ENCODE results near the gene DDX5.
"Not testable (repeated sequence)": the region's sequence is repeated elsewhere in the genome, so short reads cannot be mapped to it uniquely, and the experiment has no call there.

DDX5 gene

GRCh38 chr17:64492481-64493109 lies 13.5 kb downstream of the DDX5 start:
- no peak for DNase-seq (ENCODE audit: low read depth)

- peak; percentile 40 for DNase-seq (ENCODE audit: low read depth)
Measured at GRCh38 chr17:64491994-64492393, 14.1 kb downstream of the DDX5 start.

DNA sequence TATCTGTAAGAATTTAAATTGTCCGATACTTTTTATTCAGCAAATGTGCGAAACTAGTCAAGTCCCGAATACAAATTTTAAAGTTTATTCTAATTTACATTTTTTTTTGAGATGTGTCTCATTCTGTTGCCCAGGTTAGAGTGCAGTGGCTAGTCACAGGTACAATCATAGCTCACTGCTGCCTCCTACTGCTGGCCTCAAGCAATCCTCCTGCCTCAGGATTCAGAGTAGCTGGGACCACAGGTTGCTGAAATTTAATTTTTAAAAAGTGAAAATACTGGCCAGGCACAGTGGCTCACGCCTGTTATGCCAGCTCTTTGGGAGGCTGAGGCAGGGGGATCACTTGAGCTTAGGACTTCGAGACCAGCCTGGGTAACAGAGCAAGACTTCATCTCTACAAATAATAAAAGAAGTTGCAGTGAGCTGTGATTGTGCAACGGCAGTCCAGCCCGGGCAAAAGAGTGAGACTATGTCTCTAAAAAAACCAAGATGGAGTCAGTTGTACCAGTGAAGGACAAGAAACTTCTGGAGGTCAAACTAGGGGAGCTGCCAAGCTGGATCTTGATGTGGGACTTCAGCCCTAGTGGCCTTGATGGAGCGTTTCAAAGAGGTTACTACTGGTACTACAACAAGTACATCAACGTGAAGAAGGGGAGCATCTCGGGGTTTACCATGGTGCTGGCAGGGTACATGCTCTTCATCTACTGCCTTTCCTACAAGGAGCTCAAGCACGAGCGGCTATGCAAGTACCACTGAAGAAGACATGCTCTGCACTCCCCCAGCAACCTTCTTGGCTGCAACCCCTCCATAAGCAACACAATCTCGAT lies 14.8 kb downstream of the DDX5 start:
- peak; percentile 56 for DNase-seq (ENCODE audit: low read depth)

- no peak for DNase-seq (ENCODE audit: low read depth)
Measured at GRCh38 chr17:64488301-64488700, 17.8 kb downstream of the DDX5 start.

DNA sequence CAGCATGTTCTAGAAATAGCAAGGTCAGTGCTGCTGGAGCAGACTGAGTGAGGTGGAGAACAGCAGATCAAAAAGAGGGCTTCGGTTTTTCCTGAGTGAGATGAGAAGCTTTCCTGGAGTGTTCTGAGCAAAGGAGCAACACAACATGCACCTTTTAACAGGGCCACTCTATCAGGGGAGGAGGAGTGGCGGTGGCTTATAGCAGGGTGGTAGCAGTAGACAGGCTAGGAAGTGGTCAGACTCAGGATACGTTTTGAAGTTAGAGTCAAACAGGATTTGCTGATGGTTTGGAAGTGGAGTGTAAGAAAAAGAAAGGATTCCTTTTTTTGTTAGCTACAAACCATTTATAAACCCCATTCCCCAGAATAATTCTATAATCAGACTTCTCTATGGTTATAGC lies 21.7 kb downstream of the DDX5 start:
- no peak for DNase-seq (ENCODE audit: low read depth)

- DNase-seq (ENCODE audit: low read depth): no peak
Measured at GRCh38 chr17:64480951-64481350, 25.1 kb downstream of the DDX5 start.

DNA sequence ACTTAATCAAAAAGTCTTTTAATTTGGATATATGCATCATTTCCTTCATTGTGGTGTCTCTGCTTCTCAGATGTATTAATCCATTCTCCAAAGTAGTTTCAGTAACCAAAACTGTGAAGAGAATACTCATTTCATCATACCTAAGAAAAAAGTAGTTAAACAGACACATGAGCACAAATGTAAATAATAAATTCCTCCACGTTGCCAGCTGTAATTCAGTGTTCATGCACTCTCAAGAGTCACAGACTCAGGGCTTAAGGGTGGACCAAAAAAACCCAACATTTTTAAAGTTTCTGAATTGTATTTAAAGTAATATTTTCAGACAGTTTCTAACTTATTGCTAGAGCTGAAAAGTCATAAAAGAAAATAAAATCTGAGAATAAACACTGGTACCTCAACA lies 28.2 kb downstream of the DDX5 start:
- no peak for DNase-seq (ENCODE audit: low read depth)

- DNase-seq (ENCODE audit: low read depth): no peak
Measured at GRCh38 chr17:64472564-64472963, 33.5 kb downstream of the DDX5 start.

DNA sequence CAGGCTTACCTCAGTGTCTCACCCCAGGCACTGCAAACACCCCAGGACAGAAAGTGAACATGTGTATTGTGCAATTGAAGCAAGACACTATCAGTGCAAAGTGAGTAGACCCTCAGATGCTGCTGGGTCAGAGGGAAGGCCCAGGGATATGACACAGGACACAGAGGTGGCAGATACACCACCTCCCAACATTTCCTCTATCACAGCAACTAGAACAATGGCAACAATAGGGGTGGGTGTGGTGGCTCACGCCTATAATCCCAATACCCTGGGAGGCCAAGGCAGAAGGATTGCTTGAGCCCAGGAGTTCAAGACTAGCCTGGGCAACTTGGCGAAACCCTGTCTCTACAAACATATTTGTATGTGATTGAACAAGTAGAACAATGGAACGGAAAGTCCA lies 34.6 kb downstream of the DDX5 start:
- no peak for DNase-seq (ENCODE audit: low read depth)

GRCh38 chr17:64470625-64471024 lies 35.5 kb downstream of the DDX5 start:
- no peak for DNase-seq (ENCODE audit: low read depth)

GRCh38 chr17:64466834-64467233 lies 39.3 kb downstream of the DDX5 start:
- not testable (repeated sequence) for DNase-seq (ENCODE audit: low read depth)

DNA sequence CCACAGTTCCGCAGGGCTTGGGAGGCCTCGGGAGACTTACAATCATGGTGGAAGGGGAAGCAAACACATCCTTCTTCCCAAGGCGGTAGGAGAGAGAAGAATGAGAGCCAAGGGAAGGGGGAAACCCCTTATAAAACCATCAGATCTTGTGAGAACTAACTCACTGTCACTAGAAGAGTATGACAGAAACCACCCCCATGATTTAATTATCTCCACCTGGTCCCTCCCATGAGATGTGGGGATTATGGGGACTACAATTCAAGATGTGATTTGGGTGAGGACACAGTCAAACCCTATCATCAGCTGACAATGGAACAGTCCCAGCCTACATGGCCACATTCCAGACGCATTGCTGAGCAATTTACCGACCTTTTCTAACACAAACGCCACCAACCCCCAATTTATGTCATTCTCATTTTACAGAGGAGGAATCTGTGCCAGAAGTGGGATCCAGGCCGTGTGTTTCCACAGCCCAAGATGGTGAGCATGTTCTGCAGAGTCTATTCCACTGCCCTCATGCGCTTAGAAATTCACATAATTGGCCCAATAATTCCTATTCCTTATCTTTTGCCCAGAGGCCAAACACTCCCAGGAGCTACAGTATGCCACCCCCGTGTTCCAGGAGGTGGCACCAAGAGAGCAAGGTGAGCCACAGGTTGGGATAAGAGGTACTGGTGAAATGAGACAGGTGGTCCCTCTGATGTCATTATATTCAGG lies 39.9 kb downstream of the DDX5 start:
- DNase-seq (ENCODE audit: low read depth): peak; percentile 41

GRCh38 chr17:64461788-64462187 lies 44.3 kb downstream of the DDX5 start:
- DNase-seq (ENCODE audit: low read depth): no peak

GRCh38 chr17:64460955-64461354 lies 45.1 kb downstream of the DDX5 start:
- peak; percentile 23 for DNase-seq (ENCODE audit: low read depth)

DNA sequence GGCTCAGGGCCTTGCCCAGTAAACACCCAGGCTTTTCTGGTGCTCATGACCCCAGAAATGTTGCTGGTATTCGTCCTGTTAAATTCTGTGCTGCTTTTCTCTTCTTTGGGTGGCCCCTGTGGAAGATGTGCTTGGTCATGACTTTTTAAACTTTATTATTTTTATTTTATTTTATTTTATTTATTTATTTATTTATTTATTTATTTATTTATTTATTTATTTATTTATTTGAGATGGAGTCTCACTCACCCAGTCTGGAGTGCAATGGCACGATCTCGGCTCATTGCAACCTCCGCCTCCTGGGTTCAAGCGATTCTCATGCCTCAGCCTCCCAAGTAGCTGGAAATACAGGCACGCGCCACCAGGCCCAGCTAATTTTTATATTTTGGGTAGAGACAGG lies 46.3 kb downstream of the DDX5 start:
- not testable (repeated sequence) for DNase-seq (ENCODE audit: low read depth)

DNA sequence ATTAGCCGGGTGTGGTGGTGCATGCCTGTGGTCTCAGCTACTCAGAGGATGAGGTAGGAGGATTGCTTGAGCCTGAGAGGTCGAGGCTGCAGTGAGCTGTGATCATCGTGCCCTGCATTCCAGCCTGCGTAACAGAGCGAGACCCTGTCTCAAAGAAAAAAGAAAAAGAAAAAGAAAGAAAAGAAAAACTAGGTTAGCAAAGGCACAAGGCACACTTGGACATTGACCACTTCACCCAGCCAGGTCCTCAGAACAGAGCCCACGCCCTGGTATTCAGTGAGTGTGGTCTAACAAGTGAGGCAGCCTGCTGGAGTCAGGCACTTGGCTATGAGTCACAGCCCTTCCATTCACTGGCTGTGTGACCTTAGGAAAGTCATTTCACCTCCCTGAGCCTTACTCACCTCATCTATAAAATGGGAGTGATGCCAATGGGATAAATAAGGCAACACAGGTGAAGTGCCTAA lies 46.8 kb downstream of the DDX5 start:
- DNase-seq (ENCODE audit: low read depth): peak; percentile 60

- no peak for DNase-seq (ENCODE audit: low read depth)
Measured at GRCh38 chr17:64458756-64459155, 47.3 kb downstream of the DDX5 start.

DNA sequence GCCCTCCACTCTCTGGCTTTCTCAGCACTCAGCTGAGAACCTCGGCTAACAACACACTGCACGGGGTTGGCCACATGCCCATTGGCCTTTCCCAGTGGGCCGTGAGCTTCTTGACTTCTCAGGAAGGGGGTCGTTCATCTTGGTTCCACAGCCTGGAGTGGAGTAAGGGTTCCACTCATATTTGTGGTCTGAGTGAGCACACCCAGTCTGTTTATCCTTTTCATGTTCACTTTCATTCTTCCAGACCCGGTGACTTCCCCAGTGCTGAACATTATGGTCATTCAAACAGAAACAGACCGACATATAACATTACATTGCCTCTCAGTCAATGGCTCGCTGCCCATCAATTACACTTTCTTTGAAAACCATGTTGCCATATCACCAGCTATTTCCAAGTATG lies 48.9 kb downstream of the DDX5 start:
- DNase-seq (ENCODE audit: low read depth): peak; percentile 53

- peak; percentile 6 for DNase-seq (ENCODE audit: low read depth)
Measured at GRCh38 chr17:64455993-64456885, 49.9 kb downstream of the DDX5 start.

DNA sequence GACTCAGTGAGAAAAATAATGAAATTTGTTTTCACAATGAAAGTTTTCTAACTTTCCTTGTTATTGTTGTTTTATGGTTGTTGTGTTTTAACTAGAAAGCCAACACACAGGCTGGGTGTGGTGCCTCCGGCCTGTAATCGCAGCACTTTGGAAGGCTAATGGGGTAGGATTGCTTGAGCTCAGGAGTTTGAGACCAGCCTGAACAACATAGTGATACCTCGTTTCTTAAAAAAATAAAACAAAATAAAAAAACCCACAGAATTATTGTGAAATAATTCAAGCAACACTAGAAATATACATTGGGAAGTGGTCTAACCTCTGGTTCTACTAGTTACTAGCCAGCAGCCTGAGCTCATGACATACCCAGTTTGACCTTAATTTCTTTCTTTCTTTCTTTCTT lies 56.5 kb downstream of the DDX5 start:
- no peak for DNase-seq (ENCODE audit: low read depth)

DNA sequence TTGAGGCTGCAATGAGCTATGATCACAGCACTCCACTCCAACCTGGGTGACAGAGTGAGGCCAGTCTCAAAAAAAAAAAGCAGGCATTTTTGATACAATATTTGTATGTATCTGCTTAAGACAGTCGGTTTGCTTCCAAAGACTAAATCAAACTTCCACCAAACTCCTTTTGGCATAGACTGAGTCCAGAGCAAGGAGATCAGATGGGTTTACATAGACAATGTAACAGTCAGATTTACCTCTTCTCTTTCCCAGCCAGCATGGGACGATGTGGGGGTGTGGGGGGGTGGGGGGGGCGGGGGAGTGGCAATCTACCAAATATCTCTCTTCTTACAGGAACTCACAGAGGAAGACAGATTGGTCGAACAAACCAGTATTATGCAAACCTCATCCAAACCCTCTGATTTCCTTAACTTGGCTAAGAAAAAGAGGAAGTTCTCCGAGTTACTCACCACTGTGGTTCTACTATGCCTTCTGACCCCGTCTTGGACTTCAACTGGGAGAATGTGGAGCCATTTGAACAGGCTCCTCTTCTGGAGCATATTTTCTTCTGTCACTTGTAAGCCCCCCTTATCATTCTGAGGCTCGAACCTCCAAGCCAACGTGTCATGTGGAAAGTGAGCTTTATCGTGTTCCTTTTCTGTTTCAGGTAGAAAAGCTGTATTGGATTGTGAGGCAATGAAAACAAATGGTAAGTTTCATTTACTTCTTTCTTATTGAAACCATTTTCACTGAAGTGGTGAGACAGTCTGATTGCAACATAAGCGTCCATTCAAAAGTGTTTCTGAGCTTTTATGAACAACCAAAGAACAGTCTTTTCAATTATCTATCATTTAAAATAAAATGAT lies 57.2 kb downstream of the DDX5 start, which contains the start of gene MILR1:
Gene MILR1 (plus strand): TSS at position 451 of the 848 bp plus-strand sequence. CDS start 54 bp downstream, at position 505.
- peak; percentile 76 for DNase-seq (ENCODE audit: low read depth)

All from EH (cell line).